ENCODE results near the gene WNT16.

Gene WNT16

GRCh38 chr7:121385056-121385799, 56.4 kb downstream of the WNT16 start:
- TF ChIP-seq, protein P1, sequence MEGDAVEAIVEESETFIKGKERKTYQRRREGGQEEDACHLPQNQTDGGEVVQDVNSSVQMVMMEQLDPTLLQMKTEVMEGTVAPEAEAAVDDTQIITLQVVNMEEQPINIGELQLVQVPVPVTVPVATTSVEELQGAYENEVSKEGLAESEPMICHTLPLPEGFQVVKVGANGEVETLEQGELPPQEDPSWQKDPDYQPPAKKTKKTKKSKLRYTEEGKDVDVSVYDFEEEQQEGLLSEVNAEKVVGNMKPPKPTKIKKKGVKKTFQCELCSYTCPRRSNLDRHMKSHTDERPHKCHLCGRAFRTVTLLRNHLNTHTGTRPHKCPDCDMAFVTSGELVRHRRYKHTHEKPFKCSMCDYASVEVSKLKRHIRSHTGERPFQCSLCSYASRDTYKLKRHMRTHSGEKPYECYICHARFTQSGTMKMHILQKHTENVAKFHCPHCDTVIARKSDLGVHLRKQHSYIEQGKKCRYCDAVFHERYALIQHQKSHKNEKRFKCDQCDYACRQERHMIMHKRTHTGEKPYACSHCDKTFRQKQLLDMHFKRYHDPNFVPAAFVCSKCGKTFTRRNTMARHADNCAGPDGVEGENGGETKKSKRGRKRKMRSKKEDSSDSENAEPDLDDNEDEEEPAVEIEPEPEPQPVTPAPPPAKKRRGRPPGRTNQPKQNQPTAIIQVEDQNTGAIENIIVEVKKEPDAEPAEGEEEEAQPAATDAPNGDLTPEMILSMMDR (IDR thresholded peaks at IDR 0.05; ENCODE audit: control insufficient read depth, insufficient read depth, low read depth, low read length, missing control alignments), result no peak
- no peak for DNase-seq (ENCODE audit: low read depth)
- H3K4me3 ChIP-seq (ENCODE audit: control insufficient read depth, low read depth, low read length), result no peak overlapping the region

- no peak for DNase-seq (ENCODE audit: low read depth)
- no peak overlapping the region for H3K4me3 ChIP-seq (ENCODE audit: control insufficient read depth, low read depth, low read length)
- TF ChIP-seq, protein P1 (IDR thresholded peaks at IDR 0.05; ENCODE audit: control insufficient read depth, insufficient read depth, low read depth, low read length, missing control alignments), result no peak
These were observed 57.0 kb downstream of the WNT16 start for GRCh38 chr7:121385800-121386179.

GRCh38 chr7:121388950-121389349, 60.1 kb downstream of the WNT16 start:
- no peak overlapping the region for H3K4me3 ChIP-seq (ENCODE audit: control insufficient read depth, low read depth, low read length)
- TF ChIP-seq, protein P1 (IDR thresholded peaks at IDR 0.05; ENCODE audit: control insufficient read depth, insufficient read depth, low read depth, low read length, missing control alignments), result no peak
- no peak for DNase-seq (ENCODE audit: low read depth)

- DNase-seq (ENCODE audit: low read depth), result no peak
- no peak overlapping the region for H3K4me3 ChIP-seq (ENCODE audit: control insufficient read depth, low read depth, low read length)
- TF ChIP-seq, protein P1 (IDR thresholded peaks at IDR 0.05; ENCODE audit: control insufficient read depth, insufficient read depth, low read depth, low read length, missing control alignments), result no peak
These were observed 61.3 kb downstream of the WNT16 start for GRCh38 chr7:121390109-121390508.

GRCh38 chr7:121390617-121391016, 61.8 kb downstream of the WNT16 start:
- DNase-seq (ENCODE audit: low read depth), result no peak
- no peak overlapping the region for H3K4me3 ChIP-seq (ENCODE audit: control insufficient read depth, low read depth, low read length)

More at GRCh38 chr7:121390617-121391016, 61.8 kb downstream of the WNT16 start:
- TF ChIP-seq, protein P1 (IDR thresholded peaks at IDR 0.05; ENCODE audit: control insufficient read depth, insufficient read depth, low read depth, low read length, missing control alignments), result no peak
